Ishikawa (cell line): Measurements from ENCODE around the gene CCDC57.

Source experiments
- CEBPB ChIP-seq: IDR thresholded peaks from 2 replicates; pipeline ENCODE4 v1.6.1; 2012
- CREB1 ChIP-seq: IDR thresholded peaks from 2 replicates; pipeline ENCODE4 v1.6.1; 2012; ENCODE audit warnings: low read depth
- EP300 ChIP-seq: IDR thresholded peaks from 2 replicates; pipeline ENCODE4 v1.6.1; 2012; ENCODE audit warnings: borderline replicate concordance
- FOXM1 ChIP-seq: IDR thresholded peaks from 2 replicates; pipeline ENCODE4 v1.6.1; 2012; ENCODE audit warnings: low read depth, borderline replicate concordance
- MAX ChIP-seq: IDR thresholded peaks from 2 replicates; pipeline ENCODE4 v1.6.1; 2012
- RAD21 ChIP-seq: IDR thresholded peaks from 2 replicates; pipeline ENCODE4 v1.6.1; 2012; ENCODE audit warnings: low read depth
- REST ChIP-seq: IDR thresholded peaks from 2 replicates; pipeline ENCODE4 v1.6.1; 2012; ENCODE audit warnings: low read depth, mild to moderate bottlenecking
- TAF1 ChIP-seq: IDR thresholded peaks from 2 replicates; pipeline ENCODE4 v1.6.1; 2012; ENCODE audit warnings: low read depth, mild to moderate bottlenecking
- TCF12 ChIP-seq: IDR thresholded peaks from 2 replicates; pipeline ENCODE4 v1.6.1; 2012; ENCODE audit warnings: low read depth
- TEAD4 ChIP-seq: IDR thresholded peaks from 2 replicates; pipeline ENCODE4 v1.6.1; 2012
- USF1 ChIP-seq: IDR thresholded peaks from 2 replicates; pipeline ENCODE4 v1.6.1; 2012
- YY1 ChIP-seq: IDR thresholded peaks from 2 replicates; pipeline ENCODE4 v1.6.1; 2012; ENCODE audit warnings: low read depth
- ZBTB7A ChIP-seq: IDR thresholded peaks from 2 replicates; pipeline ENCODE4 v1.6.1; 2012; ENCODE audit warnings: low read depth

- TF ChIP-seq RAD21 (no peak), YY1 (no peak), TAF1 (no peak), TCF12 (no peak), EP300 (no peak), FOXM1 (no peak), CEBPB (no peak), TEAD4 (no peak), REST (no peak), CREB1 (no peak), MAX (no peak), ZBTB7A (no peak), USF1 (no peak)
Observed at GRCh38 chr17:82152114-82152513, 60.5 kb downstream of the CCDC57 start.
